Vagina (tissue), 2 donors: ENCODE results near the gene SPR. TPM values are rescaled to one million over a fixed set of nuclear protein-coding genes. Genes with fewer than 3 reads are reported as not detected.

Experiments used
- DNase-seq, 2 donors: peaks; one replicate each; pipeline ENCODE4 v3.0.0-alpha.2; 2017; ENCODE audit errors: extremely low spot score in 2 of 2
- H3K27ac ChIP-seq: fragments of 200-600 bp; sonication (generic); one replicate; pipeline ENCODE4 v1.5.1; 2019
- H3K27me3 ChIP-seq: fragments of 200-600 bp; sonication (generic); one replicate; pipeline ENCODE4 v1.5.1; 2019
- H3K36me3 ChIP-seq, 2 donors: fragments of 200-600 bp; sonication (generic); one replicate each; pipeline ENCODE4 v1.5.1; 2017 to 2019
- H3K4me1 ChIP-seq: fragments of 200-600 bp; sonication (generic); one replicate; pipeline ENCODE4 v1.5.1; 2019
- H3K4me3 ChIP-seq, 2 donors: fragments of 200-600 bp; sonication (generic); 1 replicate in 1 of 2; 2 replicates in 1 of 2; pipeline ENCODE4 v1.5.1; 2016 to 2019
- H3K9me3 ChIP-seq: fragments of 200-600 bp; sonication (generic); one replicate; pipeline ENCODE4 v1.5.1; 2019
- CTCF ChIP-seq, 3 experiments: fragments of 450-650 bp in 2 of 3; fragments of 200-600 bp in 1 of 3; sonication (generic) in 1 of 3; IDR thresholded peaks; one replicate each; pipeline ENCODE4 v1.5.1; 2017 to 2019; ENCODE audit warnings: antibody characterized with exemption in 3 of 3, mild to moderate bottlenecking in 2 of 3, moderate library complexity in 2 of 3
- POLR2A ChIP-seq, 2 donors: fragments of 450-650 bp; IDR thresholded peaks; one replicate each; pipeline ENCODE4 v1.6.1; 2017; ENCODE audit warnings: antibody characterized with exemption in 2 of 2, mild to moderate bottlenecking in 2 of 2, moderate library complexity in 2 of 2
- POLR2AphosphoS5 ChIP-seq, 2 donors: sonication (generic); formaldehyde crosslinking; IDR thresholded peaks; one replicate each; pipeline ENCODE4 v1.9.0; 2017; ENCODE audit warnings: antibody characterized with exemption in 2 of 2, mild to moderate bottlenecking in 2 of 2, low read depth in 1 of 2; ENCODE audit not compliant: insufficient read depth in 1 of 2
- intact Hi-C: fragments of 100-400 bp; cut with DNase I; formaldehyde crosslinking; loops from one replicate; pipeline ENCODE4 v1.15.1; 2023
- total RNA-seq: library from RNA; depleted of rRNA; stranded (reverse); fragments of >200 nt; gene quantifications from one replicate; pipeline ENCODE4 v1.2.3, GENCODE V29; 2016

Gene SPR
- total RNA-seq, 1 donor from 2014 or later, result 45.7 TPM

GRCh38 chr2:72923833-72924352, 36.7 kb downstream of the SPR start:
- intact Hi-C loops, result no loop called here
- no peak for DNase-seq
- H3K9me3 ChIP-seq, result no peaks in the 10 kb centered on the region
- peaks cover 34% of the 10 kb centered on the region for H3K4me1 ChIP-seq
- no peak for TF ChIP-seq POLR2A (IDR thresholded peaks at IDR 0.05)
- TF ChIP-seq CTCF (IDR thresholded peaks at IDR 0.05), result no peak
- no peak for TF ChIP-seq POLR2AphosphoS5 (IDR thresholded peaks at IDR 0.05; ENCODE audit: insufficient read depth in 1 of 2, low read depth in 1 of 2)
- H3K27ac ChIP-seq, result no peak overlapping the region
- no peak overlapping the region for H3K4me3 ChIP-seq
- H3K27me3 ChIP-seq, result peaks cover 33% of the 10 kb centered on the region
- no peaks in the 10 kb centered on the region for H3K36me3 ChIP-seq

GRCh38 chr2:72924353-72925240, 37.4 kb downstream of the SPR start:
- no peaks in the 10 kb centered on the region for H3K36me3 ChIP-seq
- H3K27ac ChIP-seq, result no peak overlapping the region
- DNase-seq, result no peak
- TF ChIP-seq POLR2A (IDR thresholded peaks at IDR 0.05), result no peak
- TF ChIP-seq POLR2AphosphoS5 (IDR thresholded peaks at IDR 0.05; ENCODE audit: insufficient read depth in 1 of 2, low read depth in 1 of 2), result no peak
- TF ChIP-seq CTCF (IDR thresholded peaks at IDR 0.05), result no peak
- no peak overlapping the region for H3K4me3 ChIP-seq
- intact Hi-C loops, result no loop called here
- H3K9me3 ChIP-seq, result no peaks in the 10 kb centered on the region
- H3K4me1 ChIP-seq, result peaks cover 34% of the 10 kb centered on the region
- H3K27me3 ChIP-seq, result peaks cover 28% of the 10 kb centered on the region

- DNase-seq, result no peak
- intact Hi-C loops, result no loop called here
- TF ChIP-seq POLR2AphosphoS5 (IDR thresholded peaks at IDR 0.05; ENCODE audit: insufficient read depth in 1 of 2, low read depth in 1 of 2) (no peak), POLR2A (IDR thresholded peaks at IDR 0.05) (no peak), CTCF (IDR thresholded peaks at IDR 0.05) (no peak)
- no peak overlapping the region for H3K27ac ChIP-seq
- no peaks in the 10 kb centered on the region for H3K9me3 ChIP-seq
- peaks cover 20% of the 10 kb centered on the region for H3K27me3 ChIP-seq
- no peak overlapping the region for H3K4me3 ChIP-seq
- H3K4me1 ChIP-seq, result peaks cover 25% of the 10 kb centered on the region
- H3K36me3 ChIP-seq, result no peaks in the 10 kb centered on the region
These were observed 38.2 kb downstream of the SPR start for GRCh38 chr2:72925328-72925943.

- peaks cover 17% of the 10 kb centered on the region for H3K27me3 ChIP-seq
- TF ChIP-seq POLR2A (IDR thresholded peaks at IDR 0.05) (no peak), CTCF (IDR thresholded peaks at IDR 0.05) (no peak), POLR2AphosphoS5 (IDR thresholded peaks at IDR 0.05; ENCODE audit: insufficient read depth in 1 of 2, low read depth in 1 of 2) (no peak)
- no peaks in the 10 kb centered on the region for H3K36me3 ChIP-seq
- no peak overlapping the region for H3K4me3 ChIP-seq
- H3K4me1 ChIP-seq, result peaks cover 19% of the 10 kb centered on the region
- intact Hi-C loops, result no loop called here
- no peak for DNase-seq
- no peak overlapping the region for H3K27ac ChIP-seq
- no peaks in the 10 kb centered on the region for H3K9me3 ChIP-seq
These were observed 39.2 kb downstream of the SPR start for GRCh38 chr2:72926368-72926767.
